Liver (tissue), 9 donors: Measurements from ENCODE around the gene MSI1. TPM values are rescaled to one million over a fixed set of nuclear protein-coding genes. Genes with fewer than 3 reads are reported as not detected.

Source experiments
- DNase-seq: peaks from one replicate; pipeline ENCODE4 v3.0.0-alpha.2; 2017; ENCODE audit warnings: low spot score
- H3K27ac ChIP-seq, 2 donors: one replicate each; pipeline ENCODE4 v1.7.0; 2013; ENCODE audit warnings: inconsistent platforms in 2 of 2, low read length in 2 of 2, control low read depth in 1 of 2, low read depth in 1 of 2, mild to moderate bottlenecking in 1 of 2
- H3K27me3 ChIP-seq, 4 donors: one replicate each; pipeline versions ENCODE4 v1.6.1 to v1.7.0; 2013; ENCODE audit warnings: low read length in 3 of 4, inconsistent platforms in 1 of 4, mild to moderate bottlenecking in 1 of 4, moderate library complexity in 1 of 4; ENCODE audit not compliant: control insufficient read depth in 4 of 4, insufficient read depth in 4 of 4
- H3K36me3 ChIP-seq, 4 donors: one replicate each; pipeline versions ENCODE4 v1.6.1 to v1.7.0; 2013; ENCODE audit warnings: low read length in 3 of 4, mild to moderate bottlenecking in 3 of 4, low read depth in 1 of 4, moderate library complexity in 1 of 4; ENCODE audit not compliant: control insufficient read depth in 4 of 4, insufficient read depth in 3 of 4
- H3K4me1 ChIP-seq, 4 donors: one replicate each; pipeline versions ENCODE4 v1.6.1 to v1.7.0; 2013; ENCODE audit warnings: low read length in 3 of 4, mild to moderate bottlenecking in 3 of 4, moderate library complexity in 1 of 4; ENCODE audit not compliant: control insufficient read depth in 4 of 4, insufficient read depth in 4 of 4
- H3K4me3 ChIP-seq, 3 donors: one replicate each; pipeline versions ENCODE4 v1.6.1 to v1.7.0; 2013; ENCODE audit warnings: low read length in 3 of 3, control low read depth in 1 of 3, low read depth in 1 of 3, mild to moderate bottlenecking in 1 of 3
- H3K9ac ChIP-seq, 2 donors: one replicate each; pipeline ENCODE4 v1.7.0; 2013; ENCODE audit warnings: low read length in 2 of 2, mild to moderate bottlenecking in 2 of 2, moderate library complexity in 2 of 2, control low read depth in 1 of 2, low read depth in 1 of 2
- H3K9me3 ChIP-seq, 4 donors: one replicate each; pipeline versions ENCODE4 v1.6.1 to v1.7.0; 2013; ENCODE audit warnings: low read length in 3 of 4; ENCODE audit not compliant: control insufficient read depth in 4 of 4
- FOXA2 ChIP-seq: IDR thresholded peaks from 2 replicates; pipeline ENCODE4 v1.6.1; 2016; ENCODE audit warnings: antibody characterized with exemption
- GABPA ChIP-seq, 2 donors: IDR thresholded peaks in 1 of 2; conservative IDR thresholded peaks in 1 of 2; 2 replicates each; pipeline ENCODE4 v1.6.1; 2016; ENCODE audit warnings: antibody characterized with exemption in 2 of 2, mild to moderate bottlenecking in 1 of 2, moderate library complexity in 1 of 2
- HNF4A ChIP-seq, 2 donors: conservative IDR thresholded peaks; 2 replicates each; pipeline ENCODE4 v1.6.1; 2016; ENCODE audit warnings: antibody characterized with exemption in 2 of 2, mild to moderate bottlenecking in 2 of 2
- HNF4G ChIP-seq: IDR thresholded peaks from 2 replicates; pipeline ENCODE4 v1.6.1; 2016; ENCODE audit warnings: antibody characterized with exemption
- RAD21 ChIP-seq, 2 donors: IDR thresholded peaks; 2 replicates each; pipeline ENCODE4 v1.6.1; 2016; ENCODE audit warnings: antibody characterized with exemption in 2 of 2, mild to moderate bottlenecking in 2 of 2
- SP1 ChIP-seq: IDR thresholded peaks from 2 replicates; pipeline ENCODE4 v1.6.1; 2018; ENCODE audit warnings: antibody characterized with exemption, mild to moderate bottlenecking
- TAF1 ChIP-seq: conservative IDR thresholded peaks from 2 replicates; pipeline ENCODE4 v1.6.1; 2016; ENCODE audit warnings: antibody characterized with exemption, mild to moderate bottlenecking
- YY1 ChIP-seq: IDR thresholded peaks from 2 replicates; pipeline ENCODE4 v1.6.1; 2016; ENCODE audit warnings: antibody characterized with exemption, mild to moderate bottlenecking
- WGBS: extraction: QIAGEN DNeasy Blood & Tissue Kit; methylation state at CpG from one replicate; pipeline ENCODE4 v1.1.7; 2013; 5-methylcytosine and 5-hydroxymethylcytosine counted together
- polyA plus RNA-seq, 2 donors: library from polyadenylated mRNA; stranded (reverse) in 1 of 2; unstranded in 1 of 2; fragments of 200-250 nt in 1 of 2; fragments of >200 nt in 1 of 2; fragmentation: Nextera tagmentation in 1 of 2; extraction: Ambion mirVana in 1 of 2; gene quantifications; one replicate each; pipeline versions ENCODE4 v1.2.1 to v1.2.3, GENCODE V29; 2013 to 2015
- total RNA-seq, 2 donors: library from RNA; depleted of rRNA; stranded (reverse); fragments of >200 nt; gene quantifications; one replicate each; pipeline ENCODE4 v1.2.3, GENCODE V29; 2014
- TF ChIP-seq, protein P1 (sequence below): IDR thresholded peaks from 2 replicates; pipeline ENCODE4 v1.6.1; 2016; ENCODE audit warnings: antibody characterized with exemption, mild to moderate bottlenecking
- TF ChIP-seq, protein P2 (sequence below): IDR thresholded peaks from 2 replicates; pipeline ENCODE4 v1.6.1; 2016; ENCODE audit warnings: antibody characterized with exemption
- TF ChIP-seq, protein P3 (sequence below): fragments of 150-350 bp; IDR thresholded peaks from 2 replicates; pipeline ENCODE4 v1.5.1; 2017; ENCODE audit warnings: improper control_type of control experiment, low read depth, low read length; ENCODE audit not compliant: missing input control
- donor health status: healthy.
- donor health status: healthy.
- donor health status: healthy.
- donor health status: healthy.
- donor health status: healthy.

Gene MSI1
- total and polyA plus RNA-seq, 4 donors = 0.13 to 1.2 TPM; not detected in 2

DNA sequence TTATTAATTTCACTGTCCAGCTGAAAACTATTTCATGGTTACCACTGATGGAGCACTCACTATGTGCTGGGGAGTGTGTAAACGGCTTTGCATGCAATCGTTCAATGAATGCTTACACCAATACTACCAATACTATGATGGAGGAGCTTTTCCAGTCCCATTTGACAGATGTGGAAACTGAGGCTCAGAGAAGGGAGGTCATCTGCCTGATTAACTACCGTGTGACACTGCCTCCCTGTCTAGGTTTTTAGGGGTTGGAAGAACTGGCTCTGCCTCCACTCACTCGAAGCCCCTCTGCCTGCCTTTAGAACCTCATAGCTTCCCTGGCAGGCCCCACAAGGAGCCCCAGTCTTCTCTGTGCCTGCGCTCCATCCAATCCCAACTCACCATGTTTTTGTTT lies 11.9 kb downstream of the MSI1 start:
- no peak overlapping the region for H3K27ac ChIP-seq
- no peaks in the 10 kb centered on the region for H3K9me3 ChIP-seq
- H3K4me3 ChIP-seq = no peak overlapping the region
- DNase-seq = no peak
- WGBS = 83% methylated on average over 5 of the region's 5 CpGs
- no peak for TF ChIP-seq YY1
- no peak for TF ChIP-seq FOXA2
- TF ChIP-seq GABPA (IDR thresholded peaks at IDR 0.05 in 1 of 2, conservative IDR thresholded peaks at IDR 0.05 in 1 of 2) = no peak
- TF ChIP-seq HNF4A (conservative IDR thresholded peaks at IDR 0.05) = no peak
- TF ChIP-seq, protein P1, sequence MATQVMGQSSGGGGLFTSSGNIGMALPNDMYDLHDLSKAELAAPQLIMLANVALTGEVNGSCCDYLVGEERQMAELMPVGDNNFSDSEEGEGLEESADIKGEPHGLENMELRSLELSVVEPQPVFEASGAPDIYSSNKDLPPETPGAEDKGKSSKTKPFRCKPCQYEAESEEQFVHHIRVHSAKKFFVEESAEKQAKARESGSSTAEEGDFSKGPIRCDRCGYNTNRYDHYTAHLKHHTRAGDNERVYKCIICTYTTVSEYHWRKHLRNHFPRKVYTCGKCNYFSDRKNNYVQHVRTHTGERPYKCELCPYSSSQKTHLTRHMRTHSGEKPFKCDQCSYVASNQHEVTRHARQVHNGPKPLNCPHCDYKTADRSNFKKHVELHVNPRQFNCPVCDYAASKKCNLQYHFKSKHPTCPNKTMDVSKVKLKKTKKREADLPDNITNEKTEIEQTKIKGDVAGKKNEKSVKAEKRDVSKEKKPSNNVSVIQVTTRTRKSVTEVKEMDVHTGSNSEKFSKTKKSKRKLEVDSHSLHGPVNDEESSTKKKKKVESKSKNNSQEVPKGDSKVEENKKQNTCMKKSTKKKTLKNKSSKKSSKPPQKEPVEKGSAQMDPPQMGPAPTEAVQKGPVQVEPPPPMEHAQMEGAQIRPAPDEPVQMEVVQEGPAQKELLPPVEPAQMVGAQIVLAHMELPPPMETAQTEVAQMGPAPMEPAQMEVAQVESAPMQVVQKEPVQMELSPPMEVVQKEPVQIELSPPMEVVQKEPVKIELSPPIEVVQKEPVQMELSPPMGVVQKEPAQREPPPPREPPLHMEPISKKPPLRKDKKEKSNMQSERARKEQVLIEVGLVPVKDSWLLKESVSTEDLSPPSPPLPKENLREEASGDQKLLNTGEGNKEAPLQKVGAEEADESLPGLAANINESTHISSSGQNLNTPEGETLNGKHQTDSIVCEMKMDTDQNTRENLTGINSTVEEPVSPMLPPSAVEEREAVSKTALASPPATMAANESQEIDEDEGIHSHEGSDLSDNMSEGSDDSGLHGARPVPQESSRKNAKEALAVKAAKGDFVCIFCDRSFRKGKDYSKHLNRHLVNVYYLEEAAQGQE = no peak
- TF ChIP-seq HNF4G = no peak
- H3K36me3 ChIP-seq = no peaks in the 10 kb centered on the region
- no peaks in the 10 kb centered on the region for H3K4me1 ChIP-seq
- peaks cover 0 to 3% (median 0%) of the 10 kb centered on the region in 4 donors for H3K27me3 ChIP-seq
- H3K9ac ChIP-seq = no peak overlapping the region

DNA sequence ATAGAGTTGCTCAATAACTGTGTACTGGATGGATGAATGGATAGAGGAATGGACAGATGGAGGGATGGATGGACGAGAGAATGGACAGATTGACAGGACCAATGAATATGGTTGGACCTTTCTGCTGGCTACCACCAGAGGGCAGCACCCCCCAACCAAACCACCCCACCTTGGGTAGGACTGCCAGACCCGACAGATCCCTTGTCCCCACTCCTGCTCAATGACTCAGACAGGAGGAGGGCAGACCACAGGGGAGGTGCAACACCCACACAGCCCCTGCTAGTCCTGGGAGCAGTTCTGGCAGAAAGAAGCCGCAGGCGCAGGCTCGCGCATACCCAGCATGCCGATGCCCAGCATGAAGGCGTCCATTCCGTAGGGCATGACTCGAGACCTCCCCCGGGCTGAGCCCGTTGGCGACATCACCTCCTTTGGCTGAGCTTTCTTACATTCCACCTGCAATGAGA lies 12.4 kb downstream of the MSI1 start:
- Histone ChIP-seq H3K27me3 (peaks cover 0 to 3% (median 0%) of the 10 kb centered on the region in 4 donors), H3K4me3 (no peak overlapping the region), H3K27ac (no peak overlapping the region), H3K9me3 (no peaks in the 10 kb centered on the region), H3K4me1 (no peaks in the 10 kb centered on the region), H3K9ac (no peak overlapping the region), H3K36me3 (no peaks in the 10 kb centered on the region)
- DNase-seq = peak; percentile 78
- TF ChIP-seq SP1 = no peak
- TF ChIP-seq, protein P2, sequence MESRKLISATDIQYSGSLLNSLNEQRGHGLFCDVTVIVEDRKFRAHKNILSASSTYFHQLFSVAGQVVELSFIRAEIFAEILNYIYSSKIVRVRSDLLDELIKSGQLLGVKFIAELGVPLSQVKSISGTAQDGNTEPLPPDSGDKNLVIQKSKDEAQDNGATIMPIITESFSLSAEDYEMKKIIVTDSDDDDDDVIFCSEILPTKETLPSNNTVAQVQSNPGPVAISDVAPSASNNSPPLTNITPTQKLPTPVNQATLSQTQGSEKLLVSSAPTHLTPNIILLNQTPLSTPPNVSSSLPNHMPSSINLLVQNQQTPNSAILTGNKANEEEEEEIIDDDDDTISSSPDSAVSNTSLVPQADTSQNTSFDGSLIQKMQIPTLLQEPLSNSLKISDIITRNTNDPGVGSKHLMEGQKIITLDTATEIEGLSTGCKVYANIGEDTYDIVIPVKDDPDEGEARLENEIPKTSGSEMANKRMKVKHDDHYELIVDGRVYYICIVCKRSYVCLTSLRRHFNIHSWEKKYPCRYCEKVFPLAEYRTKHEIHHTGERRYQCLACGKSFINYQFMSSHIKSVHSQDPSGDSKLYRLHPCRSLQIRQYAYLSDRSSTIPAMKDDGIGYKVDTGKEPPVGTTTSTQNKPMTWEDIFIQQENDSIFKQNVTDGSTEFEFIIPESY = no peak
- TF ChIP-seq TAF1 = no peak
- TF ChIP-seq RAD21 (IDR thresholded peaks at IDR 0.05) = peak; percentile 88 to 95
- TF ChIP-seq, protein P3, sequence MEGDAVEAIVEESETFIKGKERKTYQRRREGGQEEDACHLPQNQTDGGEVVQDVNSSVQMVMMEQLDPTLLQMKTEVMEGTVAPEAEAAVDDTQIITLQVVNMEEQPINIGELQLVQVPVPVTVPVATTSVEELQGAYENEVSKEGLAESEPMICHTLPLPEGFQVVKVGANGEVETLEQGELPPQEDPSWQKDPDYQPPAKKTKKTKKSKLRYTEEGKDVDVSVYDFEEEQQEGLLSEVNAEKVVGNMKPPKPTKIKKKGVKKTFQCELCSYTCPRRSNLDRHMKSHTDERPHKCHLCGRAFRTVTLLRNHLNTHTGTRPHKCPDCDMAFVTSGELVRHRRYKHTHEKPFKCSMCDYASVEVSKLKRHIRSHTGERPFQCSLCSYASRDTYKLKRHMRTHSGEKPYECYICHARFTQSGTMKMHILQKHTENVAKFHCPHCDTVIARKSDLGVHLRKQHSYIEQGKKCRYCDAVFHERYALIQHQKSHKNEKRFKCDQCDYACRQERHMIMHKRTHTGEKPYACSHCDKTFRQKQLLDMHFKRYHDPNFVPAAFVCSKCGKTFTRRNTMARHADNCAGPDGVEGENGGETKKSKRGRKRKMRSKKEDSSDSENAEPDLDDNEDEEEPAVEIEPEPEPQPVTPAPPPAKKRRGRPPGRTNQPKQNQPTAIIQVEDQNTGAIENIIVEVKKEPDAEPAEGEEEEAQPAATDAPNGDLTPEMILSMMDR = peak; percentile 87
- 75% methylated on average over 13 of the region's 13 CpGs for WGBS
